Esophagus squamous epithelium (tissue), 4 donors: Measurements from ENCODE around the gene KCNQ1.

Experiments used
- POLR2A ChIP-seq, 4 donors: fragments of 450-650 bp; IDR thresholded peaks; one replicate each; pipeline ENCODE4 v1.6.1; 2017; ENCODE audit warnings: antibody characterized with exemption in 4 of 4, mild to moderate bottlenecking in 4 of 4, moderate library complexity in 3 of 4
- TF ChIP-seq, protein P1 (sequence below), 6 experiments: fragments of 450-650 bp in 4 of 6; fragments of 200-600 bp in 2 of 6; sonication (generic) in 2 of 6; IDR thresholded peaks; one replicate each; pipeline ENCODE4 v1.5.1; 2016 to 2019; ENCODE audit warnings: antibody characterized with exemption in 6 of 6, mild to moderate bottlenecking in 4 of 6, moderate library complexity in 4 of 6

DNA sequence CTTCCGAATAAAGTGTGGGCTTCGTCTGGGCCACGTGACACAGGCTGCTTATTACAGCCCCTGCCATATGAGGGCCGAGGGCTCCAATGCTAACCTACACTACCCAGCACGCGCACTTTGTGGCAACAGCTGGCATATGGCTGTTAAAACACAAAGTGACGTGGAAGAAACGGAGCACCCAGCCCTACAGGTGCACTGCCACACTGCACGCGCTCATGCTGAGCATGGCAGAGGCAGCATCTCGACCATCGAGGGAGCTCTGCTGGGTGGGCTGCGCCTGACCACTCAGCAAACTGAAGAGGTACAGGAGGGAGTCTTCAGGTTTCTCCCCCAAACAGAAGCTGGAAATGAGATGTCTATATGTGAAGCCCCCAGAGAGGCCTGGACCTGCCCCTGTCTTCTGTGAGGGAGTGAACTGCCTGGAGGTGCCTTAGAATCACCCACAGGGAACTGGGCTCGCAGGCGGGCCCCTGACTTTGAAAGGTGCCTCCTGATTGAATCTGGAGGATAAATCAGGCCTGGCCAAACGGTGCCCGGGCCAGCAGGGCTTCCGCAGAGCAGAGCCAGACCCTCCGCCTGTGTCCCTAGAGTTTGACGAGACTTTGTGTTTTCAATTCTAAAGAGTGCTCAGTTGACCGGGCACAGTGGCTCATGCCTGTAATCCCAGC, 26.0 kb upstream of the KCNQ1 start:
- TF ChIP-seq, protein P1, sequence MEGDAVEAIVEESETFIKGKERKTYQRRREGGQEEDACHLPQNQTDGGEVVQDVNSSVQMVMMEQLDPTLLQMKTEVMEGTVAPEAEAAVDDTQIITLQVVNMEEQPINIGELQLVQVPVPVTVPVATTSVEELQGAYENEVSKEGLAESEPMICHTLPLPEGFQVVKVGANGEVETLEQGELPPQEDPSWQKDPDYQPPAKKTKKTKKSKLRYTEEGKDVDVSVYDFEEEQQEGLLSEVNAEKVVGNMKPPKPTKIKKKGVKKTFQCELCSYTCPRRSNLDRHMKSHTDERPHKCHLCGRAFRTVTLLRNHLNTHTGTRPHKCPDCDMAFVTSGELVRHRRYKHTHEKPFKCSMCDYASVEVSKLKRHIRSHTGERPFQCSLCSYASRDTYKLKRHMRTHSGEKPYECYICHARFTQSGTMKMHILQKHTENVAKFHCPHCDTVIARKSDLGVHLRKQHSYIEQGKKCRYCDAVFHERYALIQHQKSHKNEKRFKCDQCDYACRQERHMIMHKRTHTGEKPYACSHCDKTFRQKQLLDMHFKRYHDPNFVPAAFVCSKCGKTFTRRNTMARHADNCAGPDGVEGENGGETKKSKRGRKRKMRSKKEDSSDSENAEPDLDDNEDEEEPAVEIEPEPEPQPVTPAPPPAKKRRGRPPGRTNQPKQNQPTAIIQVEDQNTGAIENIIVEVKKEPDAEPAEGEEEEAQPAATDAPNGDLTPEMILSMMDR (IDR thresholded peaks at IDR 0.05), result no peak
- TF ChIP-seq POLR2A (IDR thresholded peaks at IDR 0.05), result no peak
